Germinal center (tissue), 1 donor: ENCODE measurements around the gene TRAPPC3.

Experiments
- DNase-seq: peaks from one replicate; pipeline ENCODE4 v3.0.0; 2012; ENCODE audit warnings: mixed read lengths, low spot score

TRAPPC3 gene

DNA sequence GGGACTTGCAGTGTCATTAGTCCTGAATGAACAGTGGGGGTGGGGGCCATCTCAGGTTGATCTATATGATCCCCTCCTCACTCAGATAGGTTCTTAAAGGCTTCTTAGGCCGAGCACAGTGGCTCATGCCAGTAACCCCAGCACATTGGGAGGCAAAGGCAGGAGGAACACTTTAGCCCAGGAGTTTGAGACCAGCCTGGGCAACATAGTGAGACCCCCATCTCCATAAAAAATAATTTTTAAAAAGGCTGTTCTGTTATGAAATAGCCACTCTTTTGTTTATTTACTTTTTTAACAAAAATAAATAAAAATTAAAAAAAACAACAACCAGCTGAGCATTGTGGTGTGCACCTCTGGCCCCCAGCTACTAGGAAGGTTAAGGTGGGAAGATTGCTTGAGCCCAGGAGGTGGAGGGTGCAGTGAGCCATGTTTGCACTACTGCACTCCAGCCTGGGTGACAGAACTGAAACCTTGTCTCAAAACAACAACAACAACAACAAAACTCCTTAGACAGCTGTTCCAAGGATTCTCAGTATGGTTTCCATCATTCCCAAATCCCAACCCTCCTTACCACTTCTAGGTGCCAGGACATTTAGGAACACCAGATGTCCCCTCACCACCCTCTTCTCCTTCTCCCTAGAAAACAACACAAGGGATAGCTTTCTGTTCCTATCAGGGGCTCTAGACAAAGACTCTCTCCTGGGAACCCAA, 2.0 kb upstream of the TRAPPC3 start:
- no peak for DNase-seq

DNA sequence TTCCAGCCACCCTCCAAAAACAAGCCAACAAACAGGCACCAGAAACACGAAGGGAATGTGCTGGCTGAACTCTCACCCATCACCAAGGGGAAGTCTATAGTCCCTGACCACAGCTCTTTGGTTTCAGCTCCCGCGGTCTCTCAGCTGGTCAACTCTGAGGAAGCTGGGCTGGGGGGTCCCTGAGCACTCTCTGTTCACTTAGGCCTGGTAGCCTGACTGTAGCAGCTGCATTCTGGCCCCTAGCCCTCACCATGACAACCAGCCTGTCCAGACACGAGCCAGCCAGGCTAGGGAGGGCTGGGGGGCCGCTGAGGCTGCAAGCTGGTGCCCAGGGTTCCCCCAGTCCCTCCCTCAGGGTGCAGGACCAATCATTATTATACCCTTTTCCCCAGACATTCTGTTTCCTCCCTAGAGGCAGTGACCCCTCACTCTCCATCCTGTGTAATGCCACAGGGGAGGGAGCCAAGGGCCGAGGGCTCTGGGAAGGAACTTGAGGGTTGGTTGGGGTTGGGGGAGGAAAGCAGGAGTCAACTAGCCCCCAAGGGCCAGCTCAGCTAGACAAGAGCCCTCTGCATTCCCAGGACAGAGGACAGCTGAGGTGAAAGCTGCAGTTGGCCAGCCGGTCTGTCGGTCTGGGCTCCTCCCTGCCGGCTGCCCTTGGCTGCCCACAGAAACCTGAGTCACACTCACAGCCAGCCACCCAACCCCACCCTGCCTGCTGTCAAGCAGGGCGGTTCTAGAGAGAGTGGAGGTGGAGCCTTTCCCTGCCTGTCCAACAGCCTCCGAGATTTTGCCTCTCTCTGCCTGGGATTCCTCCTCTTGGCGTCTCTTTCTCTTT, 1.2 kb upstream of the TRAPPC3 start:
- peak; percentile 56 for DNase-seq

DNA sequence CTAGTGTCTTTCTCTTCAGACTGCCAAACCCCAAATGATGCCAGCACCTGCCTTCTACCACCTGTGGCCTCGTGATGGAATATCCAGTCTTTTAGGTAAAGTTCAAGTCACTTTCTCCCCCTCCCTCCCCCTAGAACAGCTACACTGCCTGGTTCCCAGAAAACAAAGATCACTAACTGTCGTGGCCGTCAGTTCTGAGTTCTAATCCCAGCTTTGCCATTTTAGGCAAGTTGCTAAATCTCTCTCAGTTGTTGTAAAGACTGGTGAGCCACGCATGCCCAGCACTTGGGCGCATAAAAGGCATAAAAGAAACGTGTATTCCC, 648 bp upstream of the TRAPPC3 start:
- DNase-seq = no peak

DNA sequence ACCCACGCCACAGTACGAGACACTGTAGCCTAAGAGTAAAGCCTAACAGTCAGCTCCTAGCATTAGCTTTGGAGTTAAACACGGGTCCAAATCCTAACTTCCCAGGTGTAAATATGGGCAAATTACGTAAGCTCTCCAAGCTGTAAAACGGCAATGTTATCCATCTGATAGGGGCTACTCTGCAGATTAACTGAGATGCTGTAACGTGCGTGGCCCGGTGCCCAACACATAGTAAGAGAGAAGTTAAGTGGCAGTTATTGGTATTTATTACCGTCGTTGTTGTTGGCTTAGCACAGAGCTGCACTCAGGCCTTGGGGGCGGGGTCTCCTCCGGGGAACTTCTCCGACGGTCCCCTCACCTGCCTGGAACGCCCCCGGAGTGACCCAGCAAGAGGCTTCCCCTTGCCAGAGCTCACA, 457 bp downstream of the TRAPPC3 start:
- no peak for DNase-seq

DNA sequence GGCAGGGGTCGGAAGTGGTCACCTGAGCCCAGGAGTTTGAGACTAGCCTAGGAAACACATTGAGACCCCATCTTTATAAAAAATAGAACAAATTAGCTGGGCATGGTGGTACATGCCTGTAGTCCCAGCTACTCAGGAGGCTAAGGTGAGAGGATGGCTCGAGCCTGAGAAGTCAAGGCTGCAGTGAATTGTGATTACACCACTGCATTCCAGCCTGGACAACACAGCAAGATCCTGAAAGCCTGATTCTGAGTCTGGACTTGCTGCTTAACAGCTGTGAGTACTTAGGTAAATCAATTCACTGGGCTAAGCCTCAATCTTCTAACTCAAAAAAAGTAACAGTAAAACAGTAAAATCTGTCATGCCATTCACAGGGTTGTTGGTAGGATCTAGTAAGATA, 4.9 kb downstream of the TRAPPC3 start:
- no peak for DNase-seq

DNA sequence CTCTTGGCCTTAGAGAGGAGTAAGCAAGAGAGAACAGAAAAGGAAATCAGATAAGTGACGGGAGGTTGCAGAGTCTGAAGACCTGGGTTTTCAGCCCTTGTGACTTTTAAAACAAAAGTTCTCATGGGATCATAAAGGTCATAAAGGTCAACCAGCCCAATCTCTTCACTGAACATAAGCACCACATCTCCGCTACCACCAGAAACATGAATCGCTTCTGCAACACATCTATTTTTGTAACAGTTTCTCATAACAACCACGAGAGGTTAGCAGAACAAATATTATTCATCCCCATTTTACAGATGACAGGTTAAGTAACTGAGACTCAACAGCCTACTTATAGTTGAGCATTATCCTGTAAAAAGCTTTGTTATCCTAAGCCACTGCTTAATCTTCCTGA, 5.9 kb downstream of the TRAPPC3 start:
- no peak for DNase-seq

DNA sequence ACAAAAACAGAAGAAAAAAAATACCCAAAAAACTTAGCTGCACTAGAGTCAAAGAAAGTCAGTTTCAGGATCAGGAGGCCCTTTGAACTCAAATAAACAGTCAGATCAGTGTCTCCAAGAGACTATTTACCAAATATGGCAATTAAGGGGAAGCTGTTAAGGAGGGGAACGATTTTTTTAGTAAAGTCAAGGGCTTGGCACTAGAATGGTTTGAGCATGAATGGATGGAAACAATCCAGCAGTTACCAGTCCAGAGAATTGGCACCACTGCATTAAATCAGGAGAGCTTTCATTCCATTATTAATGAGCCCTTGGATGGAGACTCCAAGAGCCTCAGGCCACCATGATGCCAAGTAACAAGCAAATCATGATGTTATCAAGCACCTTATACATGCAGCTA, 7.2 kb downstream of the TRAPPC3 start:
- no peak for DNase-seq

DNA sequence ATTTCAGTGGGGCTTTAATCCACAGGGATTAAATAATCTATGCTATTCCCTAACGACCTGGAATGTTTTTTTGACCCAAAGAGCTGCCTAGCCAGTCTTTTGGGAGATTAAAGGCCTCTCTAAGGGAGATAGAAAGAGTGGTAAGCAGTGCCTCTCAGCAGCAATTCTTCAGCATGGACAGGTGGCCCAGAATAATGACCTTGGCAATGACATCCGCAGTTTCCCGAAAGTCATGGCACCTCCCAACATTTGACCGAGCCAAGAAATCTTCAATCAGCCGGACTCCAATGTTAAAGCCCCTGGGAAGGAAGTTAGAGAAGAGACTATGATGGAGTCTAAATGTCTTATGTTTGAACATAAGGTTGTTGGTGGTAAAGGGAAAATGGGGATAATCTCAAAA, 9.8 kb downstream of the TRAPPC3 start:
- DNase-seq = no peak

DNA sequence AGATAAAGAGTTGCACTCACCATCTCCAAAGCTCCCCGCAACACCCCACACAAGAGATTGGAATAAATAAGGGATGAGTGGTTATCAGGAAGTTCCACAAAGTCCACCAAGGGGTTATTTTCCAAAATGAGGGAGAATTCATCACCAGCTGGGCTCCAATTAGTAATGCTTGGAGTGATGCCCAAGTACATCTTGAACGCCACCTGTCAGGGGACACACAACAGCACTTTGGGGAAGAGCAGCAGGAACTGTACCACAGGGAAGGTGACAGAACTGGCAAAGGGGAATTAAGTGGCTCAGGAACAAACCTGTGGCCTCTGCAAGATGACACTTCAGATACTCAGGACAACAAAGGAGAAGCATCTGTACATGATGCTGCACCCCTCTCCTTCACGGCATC, 11.5 kb downstream of the TRAPPC3 start:
- no peak for DNase-seq

DNA sequence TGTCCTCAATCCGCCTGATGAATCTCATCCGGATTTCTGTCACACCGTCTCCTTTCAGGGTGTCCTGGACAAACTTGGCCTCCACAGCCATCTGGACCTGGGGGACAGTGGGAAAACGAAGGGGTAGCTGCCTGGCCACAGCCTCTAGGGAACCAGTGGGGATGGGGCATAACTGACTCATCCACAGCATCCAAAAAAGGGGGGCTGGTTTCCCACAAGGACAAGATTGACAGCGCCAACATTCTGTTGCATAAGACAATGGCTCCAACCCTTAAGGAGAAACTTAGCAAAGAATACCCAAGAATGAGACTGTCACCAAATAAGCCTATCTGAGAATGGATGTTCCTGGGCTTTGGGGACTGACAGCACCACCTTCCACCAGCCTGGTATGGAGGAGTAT, 12.1 kb downstream of the TRAPPC3 start:
- no peak for DNase-seq

DNA sequence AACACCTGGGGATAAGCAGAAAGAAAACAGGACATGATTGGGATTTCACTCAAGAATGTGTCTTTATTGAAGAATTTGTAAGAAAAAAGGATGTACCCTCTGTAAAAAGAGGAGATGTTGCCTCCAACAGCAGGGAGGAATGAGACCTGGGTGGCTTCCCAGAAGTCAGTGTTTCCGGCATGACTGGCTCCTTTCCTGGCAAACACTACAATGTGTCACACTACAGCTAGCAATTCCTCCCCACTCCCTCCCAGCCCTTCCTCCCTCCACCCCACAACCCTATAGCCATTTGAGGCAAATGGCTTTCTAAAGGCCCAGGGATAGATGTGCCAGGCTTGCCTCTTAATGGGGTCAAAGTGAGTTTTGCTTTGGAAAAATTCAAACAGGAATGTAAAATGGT, 12.8 kb downstream of the TRAPPC3 start:
- no peak for DNase-seq

DNA sequence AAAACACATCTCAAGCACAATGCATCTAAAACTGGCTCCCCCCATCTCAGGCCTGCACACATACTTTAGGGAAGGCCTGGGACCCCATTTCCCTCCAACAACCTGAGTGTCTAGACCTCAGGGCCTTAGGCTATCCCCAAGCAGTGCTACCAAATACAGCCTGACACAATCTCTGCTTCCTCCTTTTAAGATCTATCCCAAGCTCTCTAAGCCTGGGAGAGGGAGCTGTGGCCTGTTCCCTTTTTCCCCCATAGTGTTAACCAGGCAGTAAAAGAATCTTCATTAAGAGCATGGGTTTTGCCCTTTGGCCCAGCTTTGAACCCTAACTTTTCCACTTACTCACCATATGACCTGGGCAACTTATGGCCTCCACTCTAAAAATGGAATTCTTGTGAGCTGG, 13.5 kb downstream of the TRAPPC3 start:
- DNase-seq = no peak

DNA sequence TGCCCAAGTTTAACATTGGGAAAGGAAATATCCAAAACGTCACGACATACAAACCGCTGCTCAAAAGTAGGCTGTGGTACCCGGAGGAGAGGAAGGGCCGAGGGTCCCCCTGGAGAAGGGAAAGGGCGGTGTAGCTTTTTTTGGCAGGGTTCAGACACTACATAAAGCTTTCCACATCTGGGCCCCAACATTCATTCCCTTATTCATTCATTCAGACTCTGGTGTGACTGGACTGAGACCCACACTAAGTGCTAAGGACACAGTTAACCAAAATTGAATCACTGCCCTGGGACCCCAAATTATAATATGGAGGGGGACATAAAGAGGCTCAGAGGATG, 14.0 kb downstream of the TRAPPC3 start:
- DNase-seq = no peak

DNA sequence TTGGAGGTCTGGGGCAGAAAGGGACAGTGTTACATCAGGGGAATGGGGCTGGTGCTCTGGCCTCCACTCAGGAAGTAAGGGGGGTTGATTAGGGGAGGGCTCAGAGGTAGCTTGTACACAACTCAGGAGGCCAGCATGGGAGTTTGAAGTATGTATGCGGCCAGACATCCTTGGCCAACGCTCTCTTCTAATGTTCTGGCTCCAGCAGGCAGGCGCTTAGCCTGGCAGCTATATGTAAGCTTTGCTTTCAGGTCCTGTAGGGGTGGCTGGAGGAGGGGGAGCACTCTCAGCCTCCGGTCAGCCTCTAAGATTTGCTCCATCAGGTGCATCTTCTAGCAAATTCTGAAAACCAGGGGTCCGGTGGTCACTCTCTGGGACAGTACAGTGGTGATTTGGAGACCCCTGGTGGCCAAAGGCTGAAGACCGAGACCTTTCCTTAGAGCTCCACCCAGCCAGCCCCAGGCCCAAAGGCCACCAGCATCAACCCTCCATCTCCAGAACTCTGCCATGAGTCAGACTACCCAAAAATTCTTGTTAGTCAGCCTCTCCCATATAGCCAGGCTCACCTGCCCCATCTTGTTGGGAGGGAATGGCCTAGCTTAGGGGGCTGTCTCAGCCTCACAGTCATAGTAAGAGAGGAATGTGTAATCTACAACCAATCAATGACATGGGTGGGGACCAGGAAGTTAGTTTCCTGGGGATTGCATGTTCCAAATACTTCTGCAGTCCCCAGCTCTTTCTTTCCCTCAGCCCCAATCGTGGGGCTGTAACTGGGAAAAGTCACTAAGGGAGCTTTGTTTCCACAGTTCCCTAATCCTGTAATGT, 14.6 kb downstream of the TRAPPC3 start:
- DNase-seq = peak; percentile 55

DNA sequence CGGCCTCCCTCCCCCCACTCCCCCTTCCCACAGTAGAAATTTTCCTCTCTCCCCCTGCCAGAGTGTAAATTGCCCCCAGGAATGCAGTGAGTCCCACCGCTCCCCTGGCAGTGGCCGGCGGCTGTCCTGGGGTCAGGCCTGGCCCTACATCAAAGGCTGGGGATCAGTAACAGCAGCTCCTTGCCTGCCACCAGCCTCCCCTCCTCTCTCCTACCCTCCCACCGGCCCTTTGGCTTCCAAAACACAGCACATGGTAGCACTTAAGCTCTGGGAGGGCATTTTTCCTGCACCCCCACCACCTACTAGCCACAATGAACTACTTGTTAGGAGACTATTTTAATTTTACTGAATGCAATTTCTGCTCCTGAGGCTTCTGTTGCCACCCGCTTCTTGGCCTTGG, 15.3 kb downstream of the TRAPPC3 start:
- DNase-seq = no peak

DNA sequence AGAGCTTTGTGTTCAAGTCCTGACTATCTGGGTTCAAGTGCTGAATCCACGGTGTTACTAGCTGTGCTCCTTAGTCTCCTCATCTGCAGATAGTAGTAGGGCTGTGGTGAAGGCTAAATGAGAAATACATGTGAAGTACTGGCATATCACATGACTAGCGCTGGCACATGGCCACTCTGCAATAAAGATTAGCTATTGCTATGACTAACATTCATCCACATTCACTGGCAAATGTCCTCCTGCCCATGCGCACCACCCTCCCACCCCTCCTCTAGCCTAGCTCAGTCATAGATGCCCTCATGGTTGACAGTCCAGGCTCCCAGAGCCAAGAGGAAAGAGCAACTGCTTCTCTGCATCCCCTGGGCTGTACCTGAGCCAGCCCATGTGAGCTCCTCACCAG, 15.8 kb downstream of the TRAPPC3 start:
- DNase-seq = no peak

DNA sequence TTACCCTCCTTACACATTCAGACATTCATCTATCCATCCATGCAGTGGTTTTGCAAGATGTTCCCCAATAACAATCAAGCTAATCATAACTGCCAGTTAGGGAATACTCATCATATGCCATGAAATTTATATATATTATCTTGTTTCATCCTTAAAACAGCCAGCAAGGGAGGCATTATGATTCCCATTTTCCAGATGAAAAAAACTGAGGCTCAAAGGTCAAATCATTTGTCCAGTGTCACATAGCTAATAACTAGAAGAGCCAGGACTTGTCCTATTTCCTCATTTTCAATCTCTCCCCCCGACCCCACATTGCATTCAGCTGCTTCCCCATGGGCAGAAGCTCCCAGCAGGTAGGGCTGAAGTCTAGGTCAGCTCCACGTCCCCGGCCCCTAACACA, 17.3 kb downstream of the TRAPPC3 start:
- no peak for DNase-seq

DNA sequence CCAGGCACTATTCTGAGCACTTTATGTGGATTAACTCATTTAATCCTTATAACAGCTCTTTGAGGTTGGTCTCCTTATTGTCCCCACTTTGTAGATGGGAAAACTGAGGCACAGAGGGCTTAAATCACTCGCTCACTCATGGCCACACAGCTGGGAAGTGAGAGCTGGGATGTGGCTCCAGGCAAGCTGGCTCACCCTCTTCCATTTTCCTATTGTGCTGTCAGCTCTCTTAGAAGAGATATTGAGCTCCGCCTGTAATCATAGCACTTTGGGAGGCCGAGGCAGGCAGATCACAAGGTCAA, 20.4 kb downstream of the TRAPPC3 start:
- no peak for DNase-seq

DNA sequence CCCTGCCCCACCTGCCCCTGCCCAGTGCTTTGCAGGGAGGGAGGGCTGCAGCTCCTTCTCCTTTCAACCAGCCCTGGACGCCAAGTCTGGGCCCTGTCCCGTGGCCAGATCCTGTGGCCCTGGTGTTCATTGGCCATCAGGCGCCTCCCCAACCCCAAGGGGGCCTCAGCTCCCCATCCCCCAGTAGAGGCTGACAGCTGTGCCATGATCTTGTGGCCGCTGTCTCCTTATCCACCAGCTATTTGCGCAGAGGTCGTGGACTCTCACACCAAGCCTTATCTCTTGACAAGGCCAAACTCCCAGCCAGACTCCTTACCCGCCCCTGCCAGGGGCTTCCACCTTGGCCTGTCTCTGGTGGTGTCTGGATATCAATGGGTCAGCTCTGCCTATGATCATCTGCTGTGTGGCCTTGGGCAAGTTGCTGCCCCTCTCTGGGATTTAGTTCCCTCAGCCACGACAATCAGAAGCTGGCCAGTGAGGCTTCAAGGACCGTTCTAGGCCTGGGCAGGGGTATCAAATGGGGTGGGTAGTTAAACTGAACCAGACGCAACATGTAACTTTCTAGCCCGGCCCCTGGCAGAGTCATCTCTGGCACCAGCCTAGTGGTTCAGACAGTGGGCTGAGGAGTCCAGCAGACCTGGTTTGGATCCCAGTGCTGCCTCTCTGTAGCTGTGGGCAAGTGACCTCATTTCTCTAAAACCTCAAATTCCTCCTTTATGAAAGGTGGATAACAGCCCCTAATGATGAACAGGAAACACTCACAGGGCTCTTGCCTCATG, 21.0 kb downstream of the TRAPPC3 start:
- DNase-seq = no peak

DNA sequence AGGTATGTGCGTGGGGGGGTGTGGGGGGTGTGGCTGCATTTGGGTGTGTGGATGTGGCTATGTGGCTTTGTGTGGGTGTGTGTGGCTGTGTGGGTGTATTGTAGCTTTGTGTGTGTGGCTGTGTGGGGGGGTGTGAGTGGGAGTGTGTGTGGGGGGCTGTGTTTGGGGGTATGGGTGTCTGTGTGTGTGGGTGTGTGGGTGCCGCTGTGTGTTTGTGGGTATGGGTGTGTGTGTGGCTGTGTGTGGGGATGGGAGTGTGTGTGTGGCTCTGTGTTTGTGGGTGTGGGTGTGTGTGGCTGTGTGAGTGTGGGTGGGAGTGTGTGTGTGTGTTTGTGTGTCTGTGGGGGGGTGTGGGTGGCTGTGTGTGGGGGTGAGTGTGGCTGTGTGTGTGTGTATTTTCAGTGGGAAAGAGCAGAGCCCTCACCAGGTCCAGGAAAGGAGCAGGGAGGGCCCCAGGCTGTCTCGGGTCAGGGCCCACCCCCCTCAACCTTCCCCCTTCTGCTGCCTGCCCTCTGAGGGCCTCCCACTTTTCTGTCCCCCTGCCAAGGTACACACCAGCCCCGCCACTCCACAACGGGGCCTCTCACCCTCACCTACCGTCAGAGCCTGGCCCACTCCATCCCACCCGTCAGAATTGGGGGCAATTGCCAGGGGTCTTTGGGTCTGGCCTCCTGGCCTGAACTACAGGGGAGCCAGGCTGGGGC, 22.3 kb downstream of the TRAPPC3 start:
- DNase-seq = no peak

DNA sequence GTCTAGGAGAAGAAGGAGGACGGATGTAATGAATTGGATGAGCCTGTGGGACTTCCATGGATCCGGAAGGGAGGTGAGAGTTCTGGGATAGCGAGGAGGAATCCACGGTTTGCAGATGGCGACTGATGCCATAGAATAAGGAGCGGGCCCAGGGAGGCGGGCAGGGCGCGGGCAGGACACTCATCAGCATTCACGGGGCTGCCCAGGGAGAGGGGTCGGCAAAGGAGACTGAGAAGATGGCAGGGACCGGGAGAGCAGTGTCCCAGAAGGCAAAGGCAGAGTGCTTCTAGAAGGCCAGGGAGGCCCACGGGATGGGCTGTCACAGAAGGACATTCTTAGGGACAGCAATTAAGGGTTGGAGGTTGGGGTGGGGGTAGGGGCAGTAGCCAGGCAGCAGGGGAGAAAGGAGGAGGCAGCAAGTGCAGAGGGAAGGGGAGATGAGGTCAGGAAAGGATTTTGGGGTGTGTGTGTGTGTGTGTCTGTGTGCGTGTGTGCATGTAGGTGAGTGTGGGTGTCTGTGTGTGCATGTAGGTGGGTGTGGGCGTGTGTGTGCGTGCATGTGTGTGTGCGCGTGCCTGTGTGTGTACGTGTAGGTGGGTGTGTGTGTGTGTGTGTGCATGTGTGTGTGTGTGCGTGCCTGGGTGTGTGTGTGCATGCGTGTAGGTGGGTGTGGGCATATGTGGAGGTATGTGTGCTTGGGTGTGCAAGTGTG, 23.1 kb downstream of the TRAPPC3 start:
- DNase-seq = no peak
